Right ventricle myocardium superior (tissue), 1 donor: ENCODE measurements around the gene EFNA5. TPM values are rescaled to one million over a fixed set of nuclear protein-coding genes. Genes with fewer than 3 reads are reported as not detected.
"Not testable (repeated sequence)": the region's sequence is repeated elsewhere in the genome, so short reads cannot be mapped to it uniquely, and the experiment has no call there.

Experiments used
- ATAC-seq: fragments of 200-7000 bp; cut with Tn5 transposase; one replicate; pipeline ENCODE4 v1.9.1; 2020; ENCODE audit warnings: mild to moderate bottlenecking; ENCODE audit not compliant: poor library complexity
- DNase-seq: peaks from one replicate; pipeline ENCODE4 v3.0.0-alpha.2; 2020
- intact Hi-C: fragments of 100-400 bp; cut with DNase I; formaldehyde crosslinking; loops from one replicate; pipeline ENCODE4 v1.11.2; 2022
- total RNA-seq: library from RNA; stranded (reverse); fragmentation: NEBNext Ultra II Directional; extraction: Animal tissue kit (Norgen Biotek cat#: 25700); gene quantifications from one replicate; pipeline ENCODE4 v1.2.1, GENCODE V29; 2021
- donor health status: DM: no; HTN: yes; CAD: no; lungs with severe emphysema.

The EFNA5 gene
- total RNA-seq, 1 donor from 2014 or later, result 25.7 TPM

DNA sequence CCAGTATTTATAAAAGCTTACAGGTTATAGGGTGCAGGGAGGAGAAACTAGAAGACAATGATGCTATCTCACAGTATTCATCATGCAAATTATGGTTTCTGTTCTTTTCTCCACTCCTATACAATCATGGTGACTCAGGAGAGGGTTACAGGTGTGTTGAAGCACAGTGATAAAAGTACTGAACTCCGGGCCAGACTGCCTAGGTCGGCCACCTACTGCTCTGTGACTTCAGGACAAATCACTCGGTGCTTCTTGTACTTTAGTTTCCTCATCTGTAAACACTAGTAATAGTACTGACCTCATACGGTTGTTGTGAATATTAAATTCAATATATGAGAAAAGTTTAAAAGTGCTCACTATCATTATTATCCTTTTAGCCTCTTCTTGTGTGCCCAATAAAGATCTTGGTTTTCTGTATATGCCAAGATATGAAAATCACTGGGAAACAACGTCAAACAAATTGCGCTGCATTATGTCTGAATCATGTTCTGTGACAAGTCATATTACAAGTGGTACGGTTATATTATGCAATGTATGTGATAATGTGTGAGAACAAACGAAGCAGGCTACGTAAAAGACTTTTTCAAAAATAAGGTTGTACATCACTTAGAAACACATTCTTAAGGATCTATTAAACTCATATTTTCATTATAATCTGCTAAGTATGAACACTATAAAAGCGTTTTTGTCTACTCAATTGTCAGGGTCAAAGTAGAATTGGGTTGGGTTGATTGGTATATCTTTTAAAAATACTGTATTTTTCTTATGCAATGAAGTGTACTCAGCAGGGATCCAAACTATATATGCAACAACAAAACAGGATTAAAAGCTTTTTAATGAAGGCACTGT, 153.3 kb downstream of the EFNA5 start:
- intact Hi-C loops, result no loop called here
- ATAC-seq (peak; percentile 32), DNase-seq (no peak)

DNA sequence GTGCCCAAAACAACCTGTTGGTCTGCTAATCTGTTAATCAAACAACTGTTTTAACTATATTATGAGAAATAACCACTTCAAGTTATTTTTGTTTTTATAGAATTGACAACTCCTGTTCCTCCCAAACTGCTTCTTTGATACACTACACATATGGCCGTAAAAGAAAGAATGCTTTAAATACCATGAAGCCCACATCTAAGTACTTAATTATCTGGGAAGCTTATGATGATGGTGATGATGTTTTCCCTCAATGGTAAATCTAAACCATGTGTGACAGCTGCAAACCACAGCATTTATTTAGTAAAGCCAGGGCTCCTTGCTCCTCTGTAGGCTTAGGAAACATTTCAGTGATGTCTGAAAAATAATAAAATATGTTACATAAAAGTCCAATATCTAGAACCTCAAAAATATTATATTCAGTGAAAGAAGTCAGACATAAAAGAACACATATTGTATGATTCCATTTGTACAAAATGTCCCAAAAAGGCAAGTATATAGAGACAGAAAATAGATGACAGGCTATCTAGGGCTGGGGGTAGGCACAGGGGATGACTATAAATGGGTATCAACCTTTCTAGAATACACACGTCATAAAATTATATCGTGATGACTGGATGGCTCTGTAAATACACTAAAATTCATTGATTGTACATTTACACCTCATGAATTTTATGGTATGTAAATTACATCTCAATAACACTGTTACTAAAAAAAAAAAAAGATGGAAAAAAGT, 154.1 kb downstream of the EFNA5 start:
- intact Hi-C loops, result no loop called here
- no peak for ATAC-seq
- no peak for DNase-seq

DNA sequence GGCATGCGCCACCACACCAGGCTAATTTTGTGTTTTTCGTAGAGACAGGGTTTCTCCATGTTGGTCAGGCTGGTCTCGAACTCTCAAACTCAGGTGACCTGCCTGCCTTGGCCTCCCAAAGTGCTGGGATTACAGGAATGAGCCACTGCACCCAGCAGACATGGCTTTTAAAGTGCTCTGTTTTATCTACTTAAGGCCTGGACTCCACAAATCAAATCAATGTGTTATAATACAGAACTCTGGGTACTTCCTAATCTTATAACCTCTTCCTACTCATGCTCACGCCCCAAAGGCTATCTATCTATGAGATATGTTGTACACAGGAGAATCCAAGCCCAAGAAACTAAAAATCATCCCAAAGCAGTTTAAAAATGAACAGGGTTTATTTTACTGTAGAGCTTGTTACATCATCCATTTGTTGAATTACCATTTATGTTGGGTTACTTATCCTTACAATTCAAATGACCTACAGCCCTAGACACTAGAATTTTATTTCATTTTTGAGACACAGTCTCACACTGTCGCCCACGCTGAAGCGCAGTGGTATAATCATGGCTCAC, 155.1 kb downstream of the EFNA5 start:
- DNase-seq (no peak), ATAC-seq (no peak)
- intact Hi-C loops, result no loop called here

GRCh38 chr5:107514305-107514704, 156.4 kb downstream of the EFNA5 start:
- intact Hi-C loops, result no loop called here
- DNase-seq, result no peak
- ATAC-seq, result no peak

GRCh38 chr5:107513337-107514085, 157.2 kb downstream of the EFNA5 start:
- intact Hi-C loops, result no loop called here
- ATAC-seq, result no peak
- DNase-seq, result no peak

DNA sequence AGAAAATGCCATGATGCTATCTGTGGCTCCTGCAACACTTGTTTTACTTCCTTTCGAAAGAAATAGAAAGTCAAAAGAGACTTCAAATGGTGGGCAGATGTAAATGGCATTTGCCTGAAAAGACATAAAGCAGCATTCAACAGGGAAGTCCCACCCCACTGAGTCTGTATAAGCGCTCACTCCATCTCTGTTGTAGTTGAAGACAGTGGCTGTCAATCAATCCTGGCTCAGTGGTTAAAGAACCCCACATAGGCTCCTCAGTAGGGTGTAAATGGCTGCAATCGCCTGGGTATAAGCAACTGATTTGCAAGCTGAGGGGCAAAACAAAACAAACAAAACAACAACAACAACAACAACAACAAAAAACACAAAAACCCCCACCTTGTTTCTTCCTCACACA, 158.7 kb downstream of the EFNA5 start:
- intact Hi-C loops, result no loop called here
- ATAC-seq (no peak), DNase-seq (no peak)

DNA sequence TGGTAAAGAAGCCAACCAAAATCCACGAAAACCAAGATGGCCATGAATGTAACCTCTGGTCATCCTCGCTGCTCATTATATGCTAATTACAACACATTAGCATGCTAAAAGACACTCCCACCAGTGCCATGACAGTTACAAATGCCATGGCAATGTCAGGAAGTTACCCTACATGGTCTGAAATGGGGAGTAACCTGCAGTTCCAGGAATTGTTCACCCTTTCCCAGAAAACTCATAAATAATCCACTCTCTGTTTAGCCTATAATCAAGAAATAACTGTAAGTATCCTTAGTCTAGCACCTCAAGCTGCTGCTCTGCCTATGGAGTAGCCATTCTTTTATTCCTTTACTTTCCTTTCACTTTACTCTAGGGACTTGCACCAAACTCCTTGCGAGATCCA, 160.6 kb downstream of the EFNA5 start:
- no peak for ATAC-seq
- intact Hi-C loops, result no loop called here

DNA sequence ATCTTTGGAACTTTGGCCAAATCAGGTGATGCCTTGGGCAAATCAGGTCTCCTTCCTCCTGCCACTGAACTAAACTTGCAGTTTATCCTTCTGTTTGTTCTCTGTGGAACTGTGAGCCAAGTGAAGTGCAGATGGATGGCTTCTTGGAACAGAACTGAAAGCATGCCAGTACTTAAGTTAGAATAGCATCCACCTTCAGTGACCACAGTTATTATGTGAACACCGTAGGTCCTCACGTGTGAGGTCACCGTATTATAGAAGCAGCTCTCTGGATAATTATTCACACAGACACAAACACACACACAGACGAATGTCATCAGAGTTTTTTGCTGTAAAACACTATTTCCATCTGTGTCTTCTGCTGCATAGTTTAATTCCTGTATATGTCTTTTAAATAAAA, 162.6 kb downstream of the EFNA5 start:
- ATAC-seq, result peak; percentile 67
- intact Hi-C loops, result no loop called here
- no peak for DNase-seq

More for the DNA sequence above, 160.6 kb downstream of the EFNA5 start:
- no peak for DNase-seq

DNA sequence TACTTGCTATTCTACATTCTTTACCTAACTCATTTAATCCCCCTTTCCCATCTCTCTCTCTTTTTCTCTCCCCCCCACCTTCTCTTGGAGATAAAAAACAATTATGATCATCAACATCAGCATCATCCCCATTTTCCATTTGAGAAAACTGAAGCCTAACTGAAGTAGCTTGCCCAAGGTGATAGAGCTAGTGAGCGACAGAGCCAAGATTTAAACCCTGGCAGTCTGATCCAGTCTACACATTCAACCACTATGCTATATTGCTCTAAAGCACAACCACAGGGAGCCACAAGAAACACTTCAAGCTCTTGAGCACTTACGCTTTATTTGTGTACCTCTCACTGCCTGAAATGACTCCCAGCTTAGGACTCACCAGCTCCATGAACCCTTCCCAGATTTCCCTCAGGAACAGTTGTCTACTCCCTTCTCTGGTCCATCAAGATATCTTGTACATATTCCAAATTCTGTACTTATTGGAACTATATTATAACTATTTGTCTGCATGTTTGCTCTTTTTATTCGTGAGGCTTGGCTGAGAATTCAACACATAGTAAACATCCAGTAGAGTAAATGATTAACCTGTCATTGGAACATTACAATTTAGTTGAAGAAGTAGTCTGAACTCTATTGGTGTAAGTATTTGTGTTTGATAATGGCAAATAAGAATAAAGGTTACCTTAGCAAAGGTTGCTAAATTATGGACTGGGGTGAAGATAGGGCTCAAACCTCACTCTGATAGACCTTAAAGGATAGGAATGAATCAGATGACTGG, 164.8 kb downstream of the EFNA5 start:
- ATAC-seq (no peak), DNase-seq (no peak)
- intact Hi-C loops, result no loop called here

DNA sequence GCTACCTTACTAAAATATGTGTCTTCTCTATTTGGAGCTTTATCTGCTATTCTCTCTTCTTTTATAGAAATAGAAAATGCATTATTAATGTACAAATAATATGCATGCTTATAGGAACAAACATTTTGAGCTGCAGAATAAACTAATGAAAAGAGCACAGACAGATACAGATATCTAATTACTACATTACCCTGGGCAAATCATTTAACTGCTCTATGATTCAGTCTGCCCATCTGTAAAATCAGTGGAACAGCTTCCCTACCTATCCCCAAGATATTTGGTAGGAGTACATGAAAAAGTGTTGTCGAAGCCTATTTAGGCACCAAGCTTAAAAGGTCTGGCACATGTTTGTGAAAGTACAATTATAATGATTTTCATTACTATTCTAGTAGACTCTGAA, 166.3 kb downstream of the EFNA5 start:
- DNase-seq (no peak), ATAC-seq (no peak)
- intact Hi-C loops, result no loop called here

GRCh38 chr5:107502676-107503060, 168.1 kb downstream of the EFNA5 start:
- intact Hi-C loops, result no loop called here
- DNase-seq (no peak), ATAC-seq (no peak)

DNA sequence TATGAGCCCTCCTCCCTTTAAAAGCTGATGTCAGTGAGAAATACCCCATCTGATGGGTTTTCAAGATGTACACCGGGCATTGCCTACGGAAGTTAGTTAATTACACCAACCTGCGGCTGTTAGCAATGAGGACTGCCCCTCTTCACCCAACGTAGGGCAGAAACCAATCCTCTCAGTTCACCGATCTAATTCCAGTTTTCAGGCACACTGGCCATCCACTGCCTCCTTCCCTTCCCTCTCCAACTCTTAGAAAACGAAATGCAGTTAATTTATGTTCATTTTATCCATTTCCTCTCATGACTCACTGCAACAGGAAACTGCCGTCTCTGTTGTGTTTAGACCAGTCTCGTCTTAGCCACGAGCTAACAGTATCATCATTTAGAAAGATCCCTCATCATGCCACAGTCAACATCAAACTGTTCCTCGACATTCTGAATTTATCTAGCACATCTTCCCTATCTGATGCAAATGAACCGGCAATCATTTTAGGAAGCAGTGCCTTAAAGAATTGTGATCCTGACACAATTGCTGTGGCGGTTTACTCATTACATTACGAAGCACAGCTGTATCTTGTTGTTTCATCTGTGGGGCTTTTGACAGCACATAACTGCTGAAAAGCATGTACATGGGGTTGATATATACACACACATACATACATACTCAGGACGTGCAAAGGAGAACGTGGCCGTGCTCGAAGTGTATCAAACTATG, 168.6 kb downstream of the EFNA5 start:
- no peak for ATAC-seq
- no peak for DNase-seq
- intact Hi-C loops, result no loop called here

GRCh38 chr5:107500840-107501239, 169.9 kb downstream of the EFNA5 start:
- intact Hi-C loops, result no loop called here
- DNase-seq (no peak), ATAC-seq (no peak)

DNA sequence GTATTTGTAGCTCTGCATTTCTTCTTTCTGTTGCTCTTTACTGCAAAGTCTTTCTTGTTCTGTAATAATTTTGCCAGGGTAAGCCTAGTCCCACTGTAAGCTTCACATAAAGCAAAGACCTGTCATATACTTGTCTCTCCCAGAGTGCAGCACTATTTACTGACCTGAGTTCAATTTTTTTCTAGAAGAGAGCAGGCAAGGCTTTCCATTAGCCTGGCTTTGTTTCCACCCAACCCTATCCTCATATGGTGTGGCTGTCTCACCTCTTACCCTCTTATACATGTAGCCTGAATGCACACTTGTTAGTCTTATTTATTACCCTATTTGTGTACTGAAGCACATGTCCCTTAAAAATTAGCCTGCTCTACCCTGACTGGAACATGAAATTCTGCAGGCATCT, 170.4 kb downstream of the EFNA5 start:
- no peak for ATAC-seq
- DNase-seq, result no peak
- intact Hi-C loops, result no loop called here

DNA sequence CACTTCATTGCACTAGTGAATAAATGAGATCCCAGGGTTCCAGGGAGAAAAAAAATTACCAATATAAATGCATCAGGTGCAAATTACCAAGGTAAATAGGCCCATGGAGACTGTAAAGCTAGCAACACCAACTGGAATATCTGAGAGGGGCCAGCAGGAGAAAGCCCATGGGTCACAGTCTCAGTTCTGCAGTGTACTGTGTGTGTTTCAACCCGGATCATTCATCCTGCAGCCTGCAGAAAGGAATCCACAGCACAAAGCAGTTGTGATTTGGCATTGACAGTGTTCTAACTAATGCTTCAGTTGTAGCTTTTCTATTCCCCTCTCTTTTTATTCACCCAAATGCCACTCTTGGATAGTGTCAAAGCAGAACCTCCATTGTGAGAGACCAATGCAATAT, 171.0 kb downstream of the EFNA5 start:
- no peak for ATAC-seq
- intact Hi-C loops, result no loop called here
- no peak for DNase-seq

GRCh38 chr5:107499237-107499636, 171.5 kb downstream of the EFNA5 start:
- no peak for DNase-seq
- intact Hi-C loops, result no loop called here
- ATAC-seq, result no peak

DNA sequence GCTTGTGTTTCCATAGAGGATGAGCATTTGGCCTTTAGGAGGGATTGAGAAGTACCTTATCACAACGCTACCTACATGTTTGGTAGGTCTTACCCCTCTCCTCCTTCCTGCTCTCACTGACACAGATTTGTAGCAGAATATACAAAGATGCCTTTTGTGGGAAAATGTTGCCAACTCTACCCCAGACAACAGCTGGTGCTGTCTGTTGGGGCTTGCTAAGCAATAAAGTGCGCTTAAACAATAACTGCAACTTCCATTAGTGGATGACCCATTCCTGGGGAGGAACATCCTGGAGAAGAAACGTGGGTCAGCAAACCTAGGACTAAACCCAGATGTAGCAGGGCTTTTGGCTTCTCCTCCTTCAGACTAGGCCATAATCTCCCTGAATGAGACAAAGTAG, 174.3 kb downstream of the EFNA5 start:
- intact Hi-C loops, result no loop called here
- DNase-seq (no peak), ATAC-seq (no peak)

- DNase-seq, ATAC-seq, intact Hi-C loops: not testable (repeated sequence)
These were observed 176.6 kb downstream of the EFNA5 start for GRCh38 chr5:107494129-107494528.
